Right ventricle myocardium superior (tissue), 1 donor: Measurements from ENCODE around the gene BTBD10. TPM values are rescaled to one million over a fixed set of nuclear protein-coding genes. Genes with fewer than 3 reads are reported as not detected.
"Not testable (repeated sequence)": the region's sequence is repeated elsewhere in the genome, so short reads cannot be mapped to it uniquely, and the experiment has no call there.

Experiments
- ATAC-seq: fragments of 200-7000 bp; cut with Tn5 transposase; one replicate; pipeline ENCODE4 v1.9.1; 2020; ENCODE audit warnings: mild to moderate bottlenecking; ENCODE audit not compliant: poor library complexity
- DNase-seq: peaks from one replicate; pipeline ENCODE4 v3.0.0-alpha.2; 2020
- intact Hi-C: fragments of 100-400 bp; cut with DNase I; formaldehyde crosslinking; loops from one replicate; pipeline ENCODE4 v1.11.2; 2022
- total RNA-seq: library from RNA; stranded (reverse); fragmentation: NEBNext Ultra II Directional; extraction: Animal tissue kit (Norgen Biotek cat#: 25700); gene quantifications from one replicate; pipeline ENCODE4 v1.2.1, GENCODE V29; 2021
- donor health status: DM: no; HTN: yes; CAD: no; lungs with severe emphysema.

Gene BTBD10
- total RNA-seq, 1 donor from 2014 or later: 17.8 TPM

DNA sequence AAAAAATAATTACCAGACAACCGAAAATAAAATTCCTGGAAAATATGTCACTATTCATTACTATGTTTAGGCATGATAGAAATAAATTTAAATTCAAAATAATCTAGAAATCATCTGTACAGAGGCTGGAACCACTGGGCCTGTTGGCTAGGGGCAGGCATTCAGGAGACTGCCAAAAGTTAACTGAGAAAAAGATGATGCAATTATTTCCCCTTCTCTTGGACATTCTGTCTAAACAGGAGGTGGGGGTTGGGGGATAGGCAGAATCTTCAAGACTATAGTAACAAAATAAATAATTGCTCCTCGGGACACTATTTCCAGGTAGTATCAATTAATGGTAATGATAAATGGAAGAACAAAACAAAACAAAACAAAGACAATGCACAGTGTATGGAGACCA is 14.1 kb downstream of the BTBD10 start:
- ATAC-seq (peak; percentile 89), DNase-seq (peak; percentile 50)
- intact Hi-C loops: no loop called here

DNA sequence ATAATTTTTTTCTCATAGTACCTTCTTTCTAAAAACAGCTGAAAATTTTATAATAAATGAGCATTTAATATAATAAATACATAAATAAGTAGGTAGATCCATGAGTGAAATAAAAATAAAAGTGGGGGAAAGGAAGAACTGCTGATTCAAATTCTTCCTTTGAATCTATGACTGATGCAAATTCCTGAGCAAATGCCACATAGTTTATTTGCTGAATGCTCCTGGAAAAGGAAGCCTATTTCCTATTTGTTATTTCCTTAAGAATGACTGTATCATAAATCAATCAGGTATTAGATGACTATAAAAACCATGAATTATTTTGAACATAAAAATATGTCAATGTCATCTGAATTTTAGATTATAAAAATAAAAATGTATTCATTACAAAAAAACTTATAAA is 16.6 kb downstream of the BTBD10 start:
- no peak for ATAC-seq
- intact Hi-C loops: no loop called here
- no peak for DNase-seq

DNA sequence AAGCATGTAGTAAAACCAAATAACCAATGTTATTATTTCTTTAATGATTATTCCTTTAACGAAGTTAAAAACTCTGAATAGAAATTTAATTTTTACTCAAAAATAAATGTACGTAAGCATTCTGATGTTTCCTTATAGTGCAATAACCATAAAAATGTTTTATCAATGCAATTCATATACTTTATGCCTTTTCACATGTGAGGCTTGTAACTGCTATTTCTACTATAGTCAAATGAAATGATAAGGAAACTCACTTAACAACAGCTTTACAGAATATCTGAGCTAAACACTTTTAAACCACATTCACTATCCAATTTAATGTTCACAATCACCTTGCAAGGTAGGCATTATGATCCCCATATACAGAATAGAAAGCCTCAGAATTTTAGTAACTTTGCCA is 17.4 kb downstream of the BTBD10 start:
- DNase-seq (no peak), ATAC-seq (no peak)
- intact Hi-C loops: no loop called here

DNA sequence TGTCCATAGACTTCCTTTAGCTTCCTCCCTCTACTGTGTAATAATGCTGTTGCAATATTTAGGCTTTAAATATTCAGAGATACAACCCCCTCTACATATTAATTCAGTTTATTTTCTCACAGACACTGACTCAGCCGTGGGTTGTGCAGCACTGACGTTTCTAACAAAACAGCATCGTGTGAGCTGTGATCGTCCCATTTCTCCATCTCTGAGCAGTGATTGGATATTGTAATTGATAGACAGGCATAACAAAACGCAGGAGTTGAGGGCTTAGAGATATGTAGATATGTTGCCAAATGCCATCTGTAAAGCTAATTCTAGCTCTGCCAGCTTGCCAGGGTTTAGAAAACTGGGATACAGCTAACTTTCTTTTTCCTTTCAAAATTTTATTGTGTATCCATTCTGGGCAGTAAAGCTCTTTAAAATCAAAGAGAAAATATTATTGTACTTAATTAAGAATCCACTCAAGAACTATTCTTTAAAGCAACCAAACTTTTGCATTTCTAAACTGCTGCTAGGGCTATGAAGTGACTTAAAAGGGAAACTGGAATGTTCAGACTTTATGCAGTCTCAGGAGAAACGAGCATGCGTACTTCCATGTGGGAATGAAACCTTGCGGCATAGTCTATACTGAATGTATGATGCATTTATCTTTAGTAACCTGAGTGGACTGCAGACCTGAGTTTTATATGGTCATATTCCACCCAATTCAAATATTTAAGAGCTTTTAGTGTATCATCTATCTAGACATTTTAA is 22.7 kb downstream of the BTBD10 start:
- DNase-seq (no peak), ATAC-seq (peak; percentile 93)
- intact Hi-C loops: no loop called here

DNA sequence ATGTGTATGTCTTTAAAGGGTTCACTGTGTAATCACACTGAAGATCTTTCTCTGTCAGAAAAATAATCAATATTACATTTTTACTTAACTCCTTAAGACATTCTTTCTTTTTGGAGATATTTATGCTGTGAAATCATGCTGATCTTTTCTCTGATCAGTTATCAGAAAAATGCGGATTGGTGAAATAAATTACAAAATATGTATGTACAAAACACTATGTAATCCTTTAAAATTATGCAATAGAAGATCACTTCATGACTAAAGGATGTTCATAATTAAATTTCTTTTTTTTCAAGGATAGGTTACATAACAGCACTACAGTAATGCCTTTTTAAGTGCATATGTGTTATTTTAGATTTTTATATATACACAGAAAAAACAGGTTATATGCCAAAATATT is 24.7 kb downstream of the BTBD10 start:
- DNase-seq: no peak
- intact Hi-C loops: no loop called here

DNA sequence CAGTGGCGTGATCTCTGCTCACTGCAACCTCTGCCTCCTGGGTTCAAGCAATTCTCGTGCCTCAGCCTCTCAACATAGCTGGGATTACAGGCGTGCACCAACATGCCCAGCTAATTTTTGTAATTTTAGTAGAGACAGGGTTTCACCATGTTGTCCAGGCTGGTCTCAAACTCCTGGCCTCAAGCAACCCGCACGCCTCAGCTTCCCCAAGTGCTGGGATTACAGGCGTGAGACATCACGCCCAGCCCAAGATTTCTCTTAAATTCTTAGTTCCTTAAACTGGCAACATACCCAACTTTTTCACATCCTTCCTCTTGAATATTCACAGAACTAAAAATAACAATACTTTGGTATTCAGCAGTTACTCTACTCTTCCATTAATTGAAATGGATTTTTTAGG is 26.2 kb downstream of the BTBD10 start:
- intact Hi-C loops, DNase-seq, ATAC-seq: not testable (repeated sequence)

More for the DNA sequence above, 24.7 kb downstream of the BTBD10 start:
- ATAC-seq: no peak

DNA sequence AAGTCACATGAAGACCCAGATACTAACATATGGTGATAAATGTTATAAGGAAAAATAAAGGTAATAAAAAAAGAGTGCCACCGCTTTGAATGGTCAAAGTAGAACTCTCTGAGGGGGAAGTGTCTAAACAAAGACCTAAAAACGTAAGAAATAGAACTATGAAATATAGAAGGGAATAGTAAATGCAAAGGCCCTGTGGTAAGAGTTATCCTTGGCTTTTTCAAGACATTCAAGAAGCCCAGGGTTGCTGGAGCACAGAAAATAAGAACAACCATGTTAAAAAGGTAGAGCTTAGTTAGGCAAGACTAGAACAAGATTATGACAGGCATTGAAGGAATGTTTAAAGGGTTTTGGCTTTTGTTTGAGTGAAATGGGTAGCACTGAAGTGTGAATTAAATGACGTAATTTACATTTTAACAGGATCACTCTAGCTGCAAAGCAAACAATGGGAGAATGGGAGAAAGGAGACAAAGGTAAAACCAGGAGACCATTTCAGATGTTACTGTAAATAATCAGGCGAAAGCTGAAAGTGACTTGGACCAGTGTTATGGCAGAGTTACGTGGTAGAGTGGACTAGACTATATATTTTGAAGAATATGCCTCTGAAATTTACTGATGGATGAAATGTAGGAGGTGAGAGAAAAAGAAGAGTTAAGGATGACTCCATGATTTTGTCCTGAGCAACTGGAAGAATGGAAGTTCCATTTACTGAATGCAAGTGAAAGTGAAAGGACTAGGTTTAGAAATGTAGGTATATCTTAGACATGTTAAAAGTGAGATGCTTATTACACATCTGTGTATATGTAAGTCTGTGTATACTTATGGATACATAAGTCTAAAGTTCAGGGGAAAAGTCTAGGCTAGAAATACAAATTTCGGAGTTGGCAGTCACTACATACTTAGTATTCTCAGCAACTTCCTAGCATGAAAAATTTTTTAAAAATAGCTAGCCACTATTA is 28.5 kb downstream of the BTBD10 start:
- ATAC-seq: no peak
- intact Hi-C loops: no loop called here
- no peak for DNase-seq

DNA sequence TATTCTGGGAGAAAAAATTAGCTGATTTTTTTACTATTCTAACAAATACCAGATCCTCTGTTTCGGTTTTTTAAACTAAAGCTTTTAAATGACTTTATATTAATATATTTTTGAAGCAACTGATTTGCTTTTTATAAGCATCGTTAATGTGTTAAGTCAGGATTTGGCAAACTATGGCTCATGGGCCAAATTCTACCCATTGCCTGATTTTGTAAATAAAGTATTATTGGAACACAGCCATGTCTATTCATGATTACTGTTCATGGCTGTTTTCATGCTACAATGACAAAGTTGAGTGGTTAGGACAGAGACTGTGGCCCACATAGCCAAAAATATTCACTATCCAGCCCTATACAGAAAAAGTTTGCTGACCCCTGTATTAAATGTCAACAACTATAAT is 29.6 kb downstream of the BTBD10 start:
- intact Hi-C loops: no loop called here
- no peak for DNase-seq
- ATAC-seq: no peak

DNA sequence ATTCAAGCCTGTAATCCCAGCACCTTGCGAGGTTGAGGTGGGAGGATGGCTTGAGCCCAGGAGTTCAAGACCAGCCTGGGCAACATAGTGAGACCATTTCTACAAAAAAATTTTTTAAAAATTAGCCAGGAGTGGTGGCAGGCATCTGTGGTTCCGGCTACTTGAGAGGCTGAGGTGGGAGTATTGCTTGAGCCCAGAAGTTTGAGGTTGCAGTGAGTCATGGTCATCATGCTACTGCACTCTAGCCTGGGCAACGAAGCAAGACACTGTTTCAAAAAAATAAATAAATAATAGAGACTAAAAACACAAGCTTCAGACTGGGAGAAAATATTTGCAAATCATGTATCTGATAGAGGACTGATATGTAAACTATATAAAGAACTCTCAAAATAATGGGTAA is 33.2 kb downstream of the BTBD10 start:
- intact Hi-C loops: no loop called here
- no peak for DNase-seq
- no peak for ATAC-seq

DNA sequence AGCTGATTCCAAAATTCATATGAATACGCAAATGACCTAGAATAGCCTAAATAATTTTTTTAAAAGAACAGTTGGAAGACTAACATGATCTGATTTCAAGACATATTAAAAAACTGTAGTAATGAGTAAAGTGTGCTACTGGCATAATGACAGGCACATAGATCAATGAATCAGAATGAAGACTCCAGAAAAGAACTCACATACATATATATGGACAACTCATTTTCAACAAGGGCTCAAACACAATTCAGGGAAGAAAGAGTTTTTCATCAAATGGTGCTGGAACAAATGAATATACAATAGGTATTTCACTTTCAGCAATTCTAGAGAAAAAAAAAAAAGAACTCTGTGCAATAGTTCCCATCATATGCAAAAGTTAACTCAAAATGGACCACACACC is 33.7 kb downstream of the BTBD10 start:
- intact Hi-C loops: no loop called here
- ATAC-seq (no peak), DNase-seq (no peak)

DNA sequence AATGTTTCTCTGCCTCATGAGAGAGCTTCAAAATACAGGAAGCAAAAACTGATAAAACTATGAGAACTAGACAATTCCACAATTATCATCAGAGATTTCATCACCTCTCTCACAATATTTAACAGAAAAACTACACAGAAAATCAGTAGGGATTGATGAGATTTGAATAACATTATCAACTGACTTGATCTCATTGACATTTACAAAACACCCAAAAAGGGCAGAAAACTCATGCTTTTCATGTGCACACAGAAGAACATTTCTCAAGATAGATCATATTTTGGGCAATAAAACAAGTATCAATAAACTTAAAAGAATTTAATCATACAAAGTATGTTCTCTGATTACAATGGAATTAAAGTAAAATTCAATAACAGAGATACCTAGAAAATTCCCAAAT is 35.6 kb downstream of the BTBD10 start:
- ATAC-seq (no peak), DNase-seq (no peak)
- intact Hi-C loops: no loop called here

DNA sequence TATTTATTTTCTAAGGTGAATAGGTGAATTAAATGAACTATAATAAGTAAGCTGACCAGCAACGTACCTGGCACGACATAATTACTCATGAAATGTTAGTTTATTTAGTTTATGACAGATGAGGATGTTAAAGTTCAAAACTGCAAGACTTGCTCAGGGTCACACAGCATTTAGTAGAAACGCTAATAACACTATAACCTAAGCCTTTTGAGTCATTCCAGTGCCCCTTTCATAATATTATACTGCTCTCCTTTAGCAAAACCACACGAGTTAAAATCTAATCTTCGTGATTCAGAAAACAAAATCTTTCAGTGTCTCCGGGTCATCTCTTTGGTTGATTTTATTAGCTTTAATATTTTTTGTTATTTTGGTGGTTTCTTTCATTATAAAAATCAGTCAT is 39.6 kb downstream of the BTBD10 start:
- intact Hi-C loops: no loop called here
- ATAC-seq: no peak

DNA sequence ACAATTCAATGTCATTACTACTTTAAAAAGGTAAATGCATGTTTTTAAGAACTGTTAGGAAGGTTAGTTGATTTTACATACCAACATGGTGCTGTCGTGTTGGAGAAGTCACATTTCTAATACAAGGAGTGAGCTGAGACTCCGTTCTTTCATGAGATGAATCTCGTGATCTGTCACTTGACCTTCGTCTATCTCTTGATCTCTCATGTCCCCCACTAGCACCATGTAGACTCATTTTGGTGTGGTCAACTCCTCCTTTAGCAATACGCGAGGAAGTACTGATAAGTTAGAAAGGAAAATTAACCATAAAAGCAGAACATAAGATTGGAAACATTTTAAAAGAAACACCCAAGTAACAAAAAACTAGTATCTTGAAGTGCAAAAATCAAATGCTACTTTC is 41.5 kb downstream of the BTBD10 start:
- DNase-seq (no peak), ATAC-seq (no peak)
- intact Hi-C loops: no loop called here

More for the DNA sequence above, 39.6 kb downstream of the BTBD10 start:
- DNase-seq: no peak

DNA sequence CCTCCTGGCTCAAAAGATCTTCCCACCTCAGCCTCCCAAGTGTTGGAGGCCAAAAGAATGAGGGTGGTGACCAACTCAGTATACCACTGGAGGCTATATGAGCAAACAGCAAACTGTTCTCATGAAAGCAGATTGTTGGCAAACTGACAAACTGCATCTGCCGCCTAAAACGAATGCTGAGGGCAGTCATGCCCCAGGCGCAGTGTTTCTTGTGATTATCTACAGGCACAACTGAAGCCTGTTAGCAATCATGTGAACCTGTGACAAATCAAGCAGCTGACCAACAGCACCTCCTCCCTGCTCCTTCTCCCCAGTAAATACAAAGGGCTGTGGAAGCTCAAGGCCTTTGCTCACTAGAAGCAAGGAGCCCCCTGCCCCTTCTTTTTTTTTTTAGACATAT is 47.8 kb downstream of the BTBD10 start:
- intact Hi-C loops: no loop called here
- DNase-seq (no peak), ATAC-seq (no peak)

DNA sequence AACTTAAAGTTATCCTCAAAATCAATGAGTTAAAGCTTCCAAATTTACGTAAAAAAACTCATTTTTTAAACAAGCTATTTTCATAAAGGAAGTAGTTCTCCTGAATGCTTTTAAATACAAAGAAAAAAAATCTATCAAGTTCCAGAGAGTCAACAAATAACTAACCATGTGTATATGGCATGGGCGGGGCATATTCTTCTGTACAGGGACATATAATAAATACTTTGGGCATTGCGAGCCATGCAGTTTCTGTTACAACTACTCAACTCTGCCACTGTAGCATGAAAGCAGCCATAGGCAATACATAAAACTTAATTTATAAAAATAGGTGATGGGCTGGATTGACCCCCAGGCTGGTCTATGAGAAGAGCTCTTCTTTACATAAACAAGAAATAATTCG is 57.8 kb downstream of the BTBD10 start:
- ATAC-seq: no peak
- no peak for DNase-seq
- intact Hi-C loops: no loop called here

DNA sequence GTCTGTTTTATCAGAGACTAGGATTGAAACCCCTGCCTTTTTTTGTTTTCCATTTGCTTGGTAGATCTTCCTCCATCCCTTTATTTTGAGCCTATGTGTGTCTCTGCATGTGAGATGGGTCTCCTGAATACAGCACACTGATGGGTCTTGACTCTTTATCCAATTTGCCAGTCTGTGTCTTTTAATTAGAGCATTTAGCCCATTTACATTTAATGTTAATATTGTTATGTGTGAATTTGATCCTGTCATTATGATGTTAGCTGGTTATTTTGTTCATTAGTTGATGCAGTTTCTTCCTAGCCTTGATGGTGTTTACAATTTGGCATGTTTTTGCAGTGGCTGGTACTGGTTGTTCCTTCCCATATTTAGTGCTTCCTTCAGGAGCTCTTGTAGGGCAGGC is 64.7 kb downstream of the BTBD10 start:
- ATAC-seq, intact Hi-C loops, DNase-seq: not testable (repeated sequence)

DNA sequence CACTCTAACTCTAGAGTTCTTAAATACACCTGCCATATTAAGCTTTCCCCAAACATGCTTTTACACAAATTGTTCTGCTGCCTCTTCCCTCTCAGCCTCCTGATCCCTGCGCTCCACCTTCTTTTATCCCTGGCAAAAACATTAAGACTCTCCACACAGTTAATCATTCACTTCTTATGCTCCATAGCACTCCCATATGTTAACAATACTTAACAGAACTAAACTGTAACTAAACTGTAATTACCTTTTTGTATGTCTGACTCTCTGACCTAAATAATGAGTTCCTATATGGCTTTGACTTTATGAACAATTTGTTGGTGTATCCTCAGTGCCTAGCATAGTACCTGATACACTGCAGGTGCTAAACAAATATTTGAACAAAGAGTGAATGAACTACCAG is 71.8 kb downstream of the BTBD10 start:
- no peak for DNase-seq
- ATAC-seq: no peak
- intact Hi-C loops: no loop called here

DNA sequence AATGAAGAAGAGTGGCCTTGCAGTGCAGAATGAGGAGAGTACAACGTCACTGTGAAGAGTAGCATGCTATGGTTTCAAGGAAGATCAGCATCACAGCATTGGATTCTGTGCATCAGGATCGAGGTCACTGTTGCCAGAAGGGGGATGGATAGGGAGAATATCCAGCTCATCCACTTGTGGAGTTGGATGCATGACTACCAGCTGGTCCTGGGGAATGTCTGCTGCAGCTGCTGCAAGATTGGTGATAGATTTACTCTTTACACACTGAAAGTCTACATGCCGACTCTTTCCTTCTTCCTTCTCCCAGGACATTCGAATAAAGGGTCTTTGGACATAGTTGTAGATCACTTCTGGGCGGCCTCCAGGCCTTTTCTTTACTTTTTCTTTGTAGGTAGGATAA is 74.3 kb downstream of the BTBD10 start:
- ATAC-seq: no peak
- intact Hi-C loops: no loop called here
- no peak for DNase-seq

DNA sequence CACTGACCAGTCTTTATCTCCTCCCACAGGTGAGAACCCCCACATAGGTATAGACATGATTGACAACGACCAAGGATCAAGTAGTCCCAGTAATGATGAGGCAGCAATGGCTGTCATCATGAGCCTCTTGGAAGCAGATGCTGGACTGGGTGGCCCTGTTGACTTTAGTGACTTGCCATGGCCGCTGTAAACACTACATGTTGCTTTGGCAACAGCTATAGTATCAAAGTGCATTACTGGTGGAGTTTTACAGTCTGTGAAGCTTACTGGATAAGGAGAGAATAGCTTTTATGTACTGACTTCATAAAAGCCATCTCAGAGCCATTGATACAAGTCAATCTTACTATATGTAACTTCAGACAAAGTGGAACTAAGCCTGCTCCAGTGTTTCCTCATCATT is 76.5 kb downstream of the BTBD10 start:
- DNase-seq (no peak), ATAC-seq (no peak)
- intact Hi-C loops: no loop called here
